GM18951 (cell line): ENCODE data around the gene SERP2.

ENCODE experiments used
- POLR2A ChIP-seq: IDR thresholded peaks from 4 replicates; pipeline ENCODE4 v1.6.1; 2011; ENCODE audit warnings: mild to moderate bottlenecking; ENCODE audit not compliant: insufficient read length, insufficient read depth; ENCODE audit errors: extremely low read depth
- in situ Hi-C: fragments of 300-500 bp; cut with MboI; formaldehyde crosslinking; loops from one replicate; pipeline ENCODE4 v1.12.0; 2022; ENCODE audit warnings: low sequenced_read_pairs, mixed read lengths, inconsistent platforms; ENCODE audit not compliant: unreplicated experiment

The SERP2 gene

GRCh38 chr13:44433863-44434765 lies 60.5 kb downstream of the SERP2 start:
- no peak for TF ChIP-seq POLR2A
- in situ Hi-C loops = no loop called here

- in situ Hi-C loops = loop anchor here (5.0 kb wide), 1 partner anchor 382 kb away; no protein-coding TSS in a partner anchor
- TF ChIP-seq POLR2A = no peak
Measured at GRCh38 chr13:44434766-44435141, 61.1 kb downstream of the SERP2 start.

- TF ChIP-seq POLR2A = no peak
- in situ Hi-C loops = loop anchor here (5.0 kb wide), 1 partner anchor 383 kb away; no protein-coding TSS in a partner anchor
Measured at GRCh38 chr13:44435142-44435918, 61.7 kb downstream of the SERP2 start.

- TF ChIP-seq POLR2A = no peak
- in situ Hi-C loops = loop anchor here (5.0 kb wide), 1 partner anchor 384 kb away; no protein-coding TSS in a partner anchor
Measured at GRCh38 chr13:44435919-44436510, 62.4 kb downstream of the SERP2 start.

- in situ Hi-C loops = loop anchor here (5.0 kb wide), 1 partner anchor 384 kb away; no protein-coding TSS in a partner anchor
- no peak for TF ChIP-seq POLR2A
Measured at GRCh38 chr13:44436589-44437337, 63.1 kb downstream of the SERP2 start.

- no peak for TF ChIP-seq POLR2A
- in situ Hi-C loops = loop anchor here (5.0 kb wide), 1 partner anchor 385 kb away; no protein-coding TSS in a partner anchor
Measured at GRCh38 chr13:44437356-44438233, 64.0 kb downstream of the SERP2 start.

- no peak for TF ChIP-seq POLR2A
- in situ Hi-C loops = loop anchor here (5.0 kb wide), 1 partner anchor 386 kb away; no protein-coding TSS in a partner anchor
Measured at GRCh38 chr13:44438234-44438579, 64.6 kb downstream of the SERP2 start.

- in situ Hi-C loops = loop anchor here (5.0 to 10.0 kb wide), 2 partner anchors 387 to 535 kb away; no protein-coding TSS in a partner anchor
Measured at GRCh38 chr13:44439452-44440024, 65.9 kb downstream of the SERP2 start.

GRCh38 chr13:44440046-44440608 lies 66.5 kb downstream of the SERP2 start:
- no peak for TF ChIP-seq POLR2A
- in situ Hi-C loops = loop anchor here (10.0 kb wide), 1 partner anchor 535 kb away; no protein-coding TSS in a partner anchor

More at GRCh38 chr13:44439452-44440024, 65.9 kb downstream of the SERP2 start:
- no peak for TF ChIP-seq POLR2A
